ENCODE results near the gene TRIM9.

Gene TRIM9

DNA sequence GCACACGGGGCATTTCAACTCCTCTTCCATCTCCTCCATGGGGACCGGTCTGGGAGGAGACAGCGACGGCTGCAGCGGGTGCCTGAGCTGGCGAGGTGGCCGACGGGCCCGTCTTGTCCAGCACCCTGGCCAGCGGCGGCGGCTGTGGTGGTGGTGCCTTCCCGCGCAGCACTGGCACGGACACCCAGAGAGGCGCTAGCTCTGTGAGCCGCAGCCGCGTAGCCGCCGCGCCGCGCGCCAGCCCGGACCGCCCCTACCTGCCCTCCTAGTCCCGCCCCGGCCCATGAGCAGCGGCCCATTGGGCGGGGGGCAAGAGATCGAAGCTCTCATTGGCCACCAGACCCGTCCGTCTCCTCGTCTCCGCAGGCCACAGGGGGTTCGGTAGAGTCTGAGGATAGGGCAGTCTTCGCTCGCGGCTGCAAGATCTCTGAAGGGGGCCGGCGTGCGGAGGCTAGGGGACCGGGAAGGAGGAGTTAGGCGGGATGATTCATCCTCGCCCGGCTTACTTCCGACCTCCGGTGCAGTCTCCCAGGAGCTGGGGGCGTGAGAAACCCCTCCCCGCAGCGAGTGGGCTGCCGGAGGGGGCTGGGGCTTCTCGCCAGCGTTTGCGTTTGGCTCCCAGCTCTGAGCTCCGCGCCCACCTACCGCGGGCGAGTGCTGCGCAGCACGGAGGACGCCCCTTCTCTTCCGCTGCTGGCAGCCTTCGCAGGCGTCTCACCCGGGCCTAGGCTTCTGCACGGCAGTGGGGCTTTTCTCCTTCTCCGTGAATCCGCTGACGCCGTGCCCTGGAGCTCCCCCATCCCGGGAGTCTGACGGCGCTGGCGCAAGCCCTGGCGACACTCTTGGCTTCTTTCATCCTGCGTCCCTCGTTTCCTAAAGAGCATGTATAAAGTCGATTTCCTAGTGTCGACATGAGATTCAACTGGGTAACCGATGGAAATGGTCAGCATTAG is at the start of gene TRIM9:
Gene TRIM9 (minus strand): TSS at position 205 of the 953 bp plus-strand sequence. CDS start 166 bp downstream, at position 39.
- peak; percentile 88 for DNase-seq (ENCODE audit: low read depth)

DNA sequence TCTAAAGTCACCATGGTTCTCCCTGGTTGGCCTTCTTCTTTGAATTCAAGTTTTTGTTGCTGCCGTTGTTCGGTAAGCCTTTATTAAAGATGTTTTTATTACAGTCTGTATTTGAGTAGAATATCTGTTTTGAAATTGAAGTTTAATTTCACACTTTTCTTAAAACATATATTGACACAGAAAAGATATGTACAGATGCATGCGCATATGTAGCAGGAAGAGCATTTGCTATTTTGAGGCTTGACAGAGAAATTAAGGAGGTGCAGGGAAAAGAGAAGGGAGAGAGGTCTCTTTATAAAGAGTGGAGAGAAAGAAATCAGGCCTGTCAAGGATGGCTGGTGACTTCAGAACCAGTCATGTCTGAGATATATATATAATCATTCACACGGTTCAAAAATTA is 46.0 kb upstream of the TRIM9 start:
- DNase-seq (ENCODE audit: low read depth), result no peak

GRCh38 chr14:51140338-51140737 is 45.4 kb upstream of the TRIM9 start:
- no peak for DNase-seq (ENCODE audit: low read depth)

DNA sequence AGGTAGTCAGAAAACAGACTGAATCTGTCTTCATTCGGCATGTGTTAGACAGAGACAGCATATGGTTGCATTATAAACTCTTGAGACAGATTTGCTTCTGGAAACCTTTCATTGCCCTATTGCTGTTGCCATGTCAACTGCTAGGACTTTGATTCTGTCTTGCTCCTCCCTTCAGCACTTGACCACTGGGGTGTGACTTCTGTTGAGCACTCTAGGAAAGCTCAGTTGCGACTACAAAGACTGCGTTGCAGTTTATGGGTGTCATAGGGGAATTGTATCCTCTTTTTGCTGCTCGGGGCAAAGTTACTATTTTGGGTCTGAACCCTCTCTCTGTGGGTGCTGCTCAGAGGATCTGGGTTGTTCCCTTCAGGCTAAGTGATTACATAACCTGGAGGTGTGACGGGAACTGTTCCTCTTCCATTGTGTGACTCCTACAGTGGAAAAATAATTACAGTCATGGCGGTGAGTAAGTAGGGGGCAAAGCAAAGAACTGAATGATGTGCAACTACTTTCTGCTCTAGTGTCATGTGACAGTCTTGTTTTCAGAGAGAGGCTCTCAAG is 44.3 kb upstream of the TRIM9 start:
- DNase-seq (ENCODE audit: low read depth), result no peak

DNA sequence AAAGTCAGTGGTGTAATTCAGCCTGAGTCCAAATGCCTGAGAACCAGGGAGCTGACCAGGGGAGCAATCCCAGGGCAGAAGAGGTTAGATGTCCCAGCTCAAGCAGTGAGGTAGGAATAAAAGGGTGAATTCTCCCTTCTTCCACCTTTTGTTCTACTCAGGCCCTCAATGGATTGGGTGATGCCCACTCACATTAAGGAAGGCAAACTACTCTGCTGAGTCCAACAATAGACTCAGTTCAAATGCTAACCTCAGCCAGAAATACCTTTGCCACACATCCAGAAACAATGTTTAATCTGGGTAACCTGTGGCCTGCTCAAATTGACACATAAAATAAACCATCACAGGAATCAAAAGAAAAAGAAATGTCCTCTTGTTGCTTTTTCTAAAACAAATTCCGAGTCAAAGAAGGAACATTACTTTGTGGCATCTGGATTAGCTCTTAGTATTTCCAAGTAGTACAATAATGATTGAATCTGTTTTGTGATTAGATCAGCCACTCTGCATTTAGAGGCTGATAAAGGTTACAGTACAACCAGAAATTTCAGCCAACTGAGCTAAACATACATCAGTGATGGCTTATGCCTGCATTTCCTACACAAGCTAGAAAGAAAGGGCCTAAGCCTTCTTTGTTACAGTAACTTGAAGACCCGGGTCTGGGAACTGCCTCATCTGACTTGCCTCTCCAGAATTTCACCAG is 43.6 kb upstream of the TRIM9 start:
- no peak for DNase-seq (ENCODE audit: low read depth)

- no peak for DNase-seq (ENCODE audit: low read depth)
These were observed 36.6 kb upstream of the TRIM9 start for GRCh38 chr14:51131516-51131915.

DNA sequence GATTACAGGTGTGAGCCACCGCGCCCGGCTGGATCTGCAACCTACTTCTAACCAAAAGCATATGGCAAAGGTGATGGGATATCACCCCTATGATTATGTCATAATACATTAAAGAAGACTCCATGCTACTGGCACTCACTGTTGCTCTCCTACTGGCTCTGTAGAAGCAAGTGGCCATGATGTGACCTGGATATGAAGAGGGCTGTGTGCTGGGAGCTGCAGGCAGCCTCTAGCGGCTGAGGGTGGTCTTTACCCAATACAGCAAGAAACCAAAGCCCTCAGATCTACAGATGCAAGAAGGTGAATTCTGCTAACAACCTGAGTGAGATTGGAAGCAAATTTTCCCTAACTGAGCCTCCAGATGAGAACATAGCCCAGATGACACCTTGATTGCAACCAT is 34.2 kb upstream of the TRIM9 start:
- no peak for DNase-seq (ENCODE audit: low read depth)

GRCh38 chr14:51124029-51124428 is 29.1 kb upstream of the TRIM9 start:
- no peak for DNase-seq (ENCODE audit: low read depth)

DNA sequence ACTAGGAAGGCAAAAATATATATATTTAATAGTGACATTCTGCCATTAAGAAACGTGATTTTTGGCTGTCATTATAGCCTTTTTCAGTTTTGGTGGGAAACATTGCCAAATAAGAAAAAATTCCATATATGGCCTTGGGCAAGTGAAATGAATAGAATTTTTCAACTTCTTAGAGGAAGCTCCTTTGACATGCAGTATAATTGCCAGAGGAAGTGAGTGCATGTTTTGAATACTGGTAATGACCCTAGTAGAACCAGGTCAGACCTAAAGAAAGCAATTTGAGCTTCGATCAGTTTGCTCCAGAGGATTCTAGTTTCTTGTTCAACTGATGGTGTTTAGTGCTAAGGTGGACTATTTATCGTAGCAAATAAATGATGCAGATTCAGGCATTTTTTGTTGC is 26.2 kb upstream of the TRIM9 start:
- DNase-seq (ENCODE audit: low read depth), result no peak

DNA sequence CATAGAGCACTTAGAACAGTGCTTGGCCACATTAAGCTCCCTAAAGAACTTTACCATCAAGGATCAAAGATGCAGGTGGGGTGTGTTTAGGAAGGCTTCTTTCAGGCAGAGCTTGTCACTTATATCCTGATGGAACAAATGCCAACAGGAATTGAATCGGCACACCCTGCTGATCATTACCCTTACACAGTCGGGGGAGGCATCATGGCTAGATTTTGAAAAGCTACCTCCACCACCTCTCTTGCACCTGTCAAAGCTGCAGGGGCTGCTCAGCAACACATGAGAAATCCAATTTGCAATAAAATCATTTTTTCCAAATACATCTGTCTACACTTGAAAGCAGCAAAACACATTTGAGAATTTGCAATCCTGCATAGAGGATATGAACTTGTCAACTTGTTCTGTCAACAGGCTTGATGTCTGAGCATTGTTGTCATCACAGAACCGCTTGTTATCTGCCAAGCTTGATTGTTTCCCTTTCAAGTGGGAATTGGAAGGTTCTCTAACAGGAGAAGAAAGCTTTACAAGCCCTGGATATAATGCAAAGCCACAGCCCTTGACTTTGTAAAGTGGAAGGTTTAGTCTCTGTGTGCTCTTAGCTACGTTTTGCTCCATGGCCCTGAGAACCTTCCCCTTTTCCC is 24.6 kb upstream of the TRIM9 start:
- no peak for DNase-seq (ENCODE audit: low read depth)

DNA sequence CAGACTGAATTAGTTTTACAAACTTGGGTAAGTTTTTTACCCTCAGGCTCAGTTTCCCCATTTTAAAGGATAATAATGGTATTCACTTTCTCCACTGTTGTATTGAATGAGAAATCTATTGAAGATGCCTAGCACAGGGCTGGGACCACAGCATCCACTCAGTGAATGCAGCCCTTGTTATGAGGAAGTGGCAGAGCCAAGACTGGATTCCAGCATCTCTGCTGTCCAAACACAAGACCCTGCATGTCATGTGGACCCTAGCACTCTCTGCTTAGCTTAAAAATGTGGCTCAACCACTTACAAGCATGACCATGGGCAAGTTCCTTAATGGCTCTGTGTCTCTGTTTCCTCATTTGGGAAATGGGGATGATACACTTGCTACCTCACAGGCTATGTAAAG is 24.1 kb upstream of the TRIM9 start:
- DNase-seq (ENCODE audit: low read depth), result no peak

- no peak for DNase-seq (ENCODE audit: low read depth)
These were observed 22.7 kb upstream of the TRIM9 start for GRCh38 chr14:51117593-51117992.

GRCh38 chr14:51116682-51117081 is 21.8 kb upstream of the TRIM9 start:
- DNase-seq (ENCODE audit: low read depth), result no peak

GRCh38 chr14:51109651-51110050 is 14.7 kb upstream of the TRIM9 start:
- no peak for DNase-seq (ENCODE audit: low read depth)

DNA sequence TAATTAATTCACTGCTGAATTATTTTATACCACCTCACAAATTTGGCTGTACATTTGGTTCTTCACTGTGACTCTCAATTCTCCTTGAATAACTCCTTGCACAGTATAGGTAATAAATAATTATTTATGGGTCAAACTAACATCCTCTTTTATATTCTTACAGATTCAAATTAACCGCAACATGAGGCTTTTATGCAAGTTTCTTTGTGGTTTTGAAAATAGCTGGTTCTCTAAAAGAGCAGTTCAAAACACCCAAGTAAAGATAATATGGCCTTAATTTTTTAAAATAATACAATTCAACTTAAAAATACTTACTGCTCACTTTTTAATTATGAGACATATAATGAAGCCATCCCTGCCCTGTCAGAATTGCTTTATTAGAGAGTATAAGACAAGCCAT is 12.9 kb upstream of the TRIM9 start:
- DNase-seq (ENCODE audit: low read depth), result no peak

- no peak for DNase-seq (ENCODE audit: low read depth)
These were observed 9.6 kb upstream of the TRIM9 start for GRCh38 chr14:51104467-51104866.

- no peak for DNase-seq (ENCODE audit: low read depth)
These were observed 2.4 kb upstream of the TRIM9 start for GRCh38 chr14:51097287-51097686.

GRCh38 chr14:51096870-51097269 is 2.0 kb upstream of the TRIM9 start:
- no peak for DNase-seq (ENCODE audit: low read depth)

DNA sequence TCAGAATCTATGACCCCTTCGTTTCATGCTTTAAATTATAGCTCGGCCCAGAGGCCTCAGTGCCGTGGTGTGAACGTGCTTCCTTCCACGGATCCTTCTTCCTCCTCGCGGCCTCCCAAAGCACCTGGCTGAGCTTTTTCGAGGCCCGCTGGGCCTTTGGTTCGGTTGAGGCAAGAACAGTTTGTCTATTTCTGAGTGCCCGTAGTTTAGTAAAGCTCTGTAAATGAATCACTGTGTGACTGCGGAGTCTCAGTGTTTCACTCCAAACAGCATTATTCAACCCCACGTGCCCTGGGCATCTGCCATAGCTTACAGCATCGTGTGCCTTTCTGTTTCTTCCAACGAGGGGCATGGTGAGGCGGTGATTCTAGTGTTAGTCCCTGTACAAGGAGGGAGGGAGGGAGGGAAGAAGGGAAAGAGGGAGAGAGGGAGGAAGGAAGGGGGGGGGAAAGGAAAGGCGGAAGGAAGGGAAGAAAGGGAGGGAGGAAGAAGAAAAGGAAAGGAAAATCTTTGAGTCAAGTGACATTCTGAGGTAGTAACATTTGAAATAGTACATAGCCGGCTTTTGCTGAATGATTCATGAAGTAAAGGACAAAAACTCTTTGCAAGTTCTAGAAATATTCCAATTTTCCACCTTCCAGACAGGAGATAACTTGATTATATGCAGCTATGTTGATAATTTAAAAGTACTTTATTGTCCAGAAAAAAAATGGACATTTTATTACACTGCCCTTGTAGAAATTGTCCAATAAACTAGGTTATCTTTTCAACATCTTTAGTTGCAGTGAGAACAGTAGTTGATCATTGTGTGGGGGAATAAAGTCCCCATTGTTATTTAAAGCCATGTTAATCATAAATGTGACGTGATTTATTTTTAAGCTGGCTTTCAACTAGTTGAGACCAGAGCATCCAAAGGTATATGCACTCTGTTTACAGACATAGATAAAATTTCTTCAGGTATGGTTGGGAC is 1.2 kb upstream of the TRIM9 start:
- no peak for DNase-seq (ENCODE audit: low read depth)

- no peak for DNase-seq (ENCODE audit: low read depth)
These were observed 553 bp downstream of the TRIM9 start for GRCh38 chr14:51094282-51094821.

Data from stimulated activated CD8-positive, alpha-beta memory T cell treated with anti-CD3 and anti-CD28 coated beads, Interleukin-4, amount 100 ng/mL, for 24 hours (primary cell).